HEK293T (cell line): Measurements from ENCODE around the gene CAMK1D.

Experiments
- BHLHE40 ChIP-seq: fragments of 450-650 bp; IDR thresholded peaks from 2 replicates; pipeline ENCODE4 v1.6.1; 2016; ENCODE audit warnings: mild to moderate bottlenecking, moderate library complexity, borderline replicate concordance
- CTBP1 ChIP-seq: fragments of 450-650 bp; IDR thresholded peaks from 2 replicates; pipeline ENCODE4 v1.6.1; 2016; ENCODE audit warnings: borderline replicate concordance
- ELF4 ChIP-seq: fragments of 450-650 bp; IDR thresholded peaks from 2 replicates; pipeline ENCODE4 v1.6.1; 2017; ENCODE audit warnings: antibody characterized with exemption
- FOXA1 ChIP-seq: fragments of 450-650 bp; IDR thresholded peaks from 2 replicates; pipeline ENCODE4 v1.6.1; 2016; ENCODE audit warnings: mild to moderate bottlenecking
- FOXK2 ChIP-seq: fragments of 450-650 bp; IDR thresholded peaks from 2 replicates; pipeline ENCODE4 v1.6.1; 2016; ENCODE audit warnings: mild to moderate bottlenecking
- FOXM1 ChIP-seq: fragments of 450-650 bp; IDR thresholded peaks from 2 replicates; pipeline ENCODE4 v1.6.1; 2017; ENCODE audit warnings: mild to moderate bottlenecking, borderline replicate concordance
- L3MBTL2 ChIP-seq: fragments of 450-650 bp; conservative IDR thresholded peaks from 2 replicates; pipeline ENCODE4 v1.6.1; 2016; ENCODE audit warnings: mild to moderate bottlenecking
- LEF1 ChIP-seq: fragments of 450-650 bp; IDR thresholded peaks from 2 replicates; pipeline ENCODE4 v1.6.1; 2017; ENCODE audit warnings: mild to moderate bottlenecking, borderline replicate concordance
- NFRKB ChIP-seq: fragments of 450-650 bp; IDR thresholded peaks from 2 replicates; pipeline ENCODE4 v1.6.1; 2016; ENCODE audit warnings: mild to moderate bottlenecking, moderate library complexity
- PKNOX1 ChIP-seq: fragments of 450-650 bp; IDR thresholded peaks from 2 replicates; pipeline ENCODE4 v1.6.1; 2016
- SP1 ChIP-seq: fragments of 450-650 bp; IDR thresholded peaks from 2 replicates; pipeline ENCODE4 v1.6.1; 2017
- SUZ12 ChIP-seq: fragments of 450-650 bp; IDR thresholded peaks from 2 replicates; pipeline ENCODE4 v1.6.1; 2016; ENCODE audit warnings: mild to moderate bottlenecking
- TARDBP ChIP-seq: fragments of 450-650 bp; IDR thresholded peaks from 2 replicates; pipeline ENCODE4 v1.6.1; 2016
- ZNF384 ChIP-seq: fragments of 450-650 bp; IDR thresholded peaks from 2 replicates; pipeline ENCODE4 v1.6.1; 2016

DNA sequence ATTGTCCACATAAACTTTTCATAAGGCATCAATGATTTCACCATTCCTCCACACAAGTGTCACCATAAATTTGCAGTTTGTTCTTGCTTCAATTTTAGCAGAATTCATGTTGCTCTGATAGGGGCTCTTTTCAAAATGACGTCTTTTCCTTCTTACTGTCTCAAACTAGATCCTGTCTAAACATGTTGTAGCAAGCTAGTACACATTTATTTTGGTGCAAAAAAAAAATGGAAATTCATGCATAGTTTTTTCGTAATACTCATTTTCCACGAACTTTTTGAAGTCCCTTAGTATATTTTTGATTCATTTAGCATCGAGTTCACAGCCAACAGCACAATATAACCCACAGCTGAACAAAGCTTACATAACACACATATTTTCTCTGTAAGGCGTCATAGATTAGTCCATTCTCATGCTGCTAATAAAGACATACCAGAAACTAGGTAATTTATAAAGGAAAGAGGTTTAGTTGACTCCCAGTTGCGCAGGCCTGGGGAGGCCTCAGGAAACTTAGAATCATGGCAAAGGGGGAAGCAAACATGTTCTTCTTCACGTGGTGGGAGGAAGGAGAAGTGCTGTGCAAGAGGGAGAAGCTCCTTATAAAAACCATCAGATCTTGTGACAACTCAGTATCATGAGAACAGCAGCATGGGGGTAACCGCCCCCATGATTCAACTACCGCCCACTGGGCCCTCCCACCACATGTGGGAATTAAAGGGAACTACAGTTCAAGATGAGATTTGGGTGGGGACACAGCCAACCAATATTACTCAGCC, 350.6 kb downstream of the CAMK1D start:
- TF ChIP-seq L3MBTL2 (no peak), FOXA1 (no peak), TARDBP (no peak), NFRKB (no peak), SP1 (no peak), ELF4 (no peak), PKNOX1 (no peak), SUZ12 (no peak), FOXM1 (no peak), ZNF384 (no peak), FOXK2 (no peak), CTBP1 (no peak), LEF1 (no peak), BHLHE40 (no peak)
